Adrenal gland (tissue), 12 donors: ENCODE results near the gene PABPN1. TPM values are rescaled to one million over a fixed set of nuclear protein-coding genes. Genes with fewer than 3 reads are reported as not detected.
A peak's percentile ranks its signal among the peaks of the same experiment; 100 is the strongest.

ENCODE experiments used
- DNase-seq, 7 donors: peaks; one replicate each; pipeline ENCODE4 v3.0.0-alpha.2; 2019 to 2020
- H3K27ac ChIP-seq, 5 donors: fragments of 200-600 bp; sonication (generic) in 4 of 5; 1 replicate in 3 of 5; 2 replicates in 2 of 5; pipeline versions ENCODE4 v1.5.1 to v1.8.0; 2016 to 2020; ENCODE audit warnings: mild to moderate bottlenecking in 1 of 5
- H3K27me3 ChIP-seq: fragments of 200-600 bp; 2 replicates; pipeline ENCODE4 v1.8.0; 2021
- H3K36me3 ChIP-seq, 2 donors: fragments of 200-600 bp; replicated peaks in 1 of 2; 1 replicate in 1 of 2; 2 replicates in 1 of 2; pipeline versions ENCODE4 v1.5.1 to v1.8.0; 2018 to 2022
- H3K4me1 ChIP-seq, 2 donors: fragments of 200-600 bp; replicated peaks in 1 of 2; 1 replicate in 1 of 2; 2 replicates in 1 of 2; pipeline versions ENCODE4 v1.5.1 to v1.8.0; 2018 to 2021
- H3K4me3 ChIP-seq, 4 donors: fragments of 200-600 bp; sonication (generic) in 3 of 4; one replicate each; pipeline ENCODE4 v1.5.1; 2016 to 2018
- H3K9me3 ChIP-seq, 3 donors: fragments of 200-600 bp; sonication (generic) in 1 of 3; replicated peaks in 1 of 3; 1 replicate in 2 of 3; 2 replicates in 1 of 3; pipeline versions ENCODE4 v1.5.1 to v1.8.0; 2016 to 2021
- CTCF ChIP-seq, 6 experiments: fragments of 450-650 bp in 4 of 6; fragments of 200-600 bp in 2 of 6; sonication (generic) in 1 of 6; IDR thresholded peaks; 1 replicate in 5 of 6; 2 replicates in 1 of 6; pipeline versions ENCODE4 v1.5.1 to v1.8.0; 2016 to 2021; ENCODE audit warnings: antibody characterized with exemption in 6 of 6, mild to moderate bottlenecking in 2 of 6, moderate library complexity in 1 of 6
- POLR2A ChIP-seq, 2 donors: fragments of 450-650 bp; IDR thresholded peaks; one replicate each; pipeline ENCODE4 v1.6.1; 2017; ENCODE audit warnings: antibody characterized with exemption in 2 of 2, mild to moderate bottlenecking in 2 of 2, moderate library complexity in 1 of 2
- WGBS, 4 donors: extraction: QIAGEN DNeasy Blood & Tissue Kit in 2 of 4; methylation state at CpG; one replicate each; pipeline versions ENCODE4 v1.1.5 to v1.1.7; 2013 to 2017; 5-methylcytosine and 5-hydroxymethylcytosine counted together
- intact Hi-C, 2 donors: fragments of 100-400 bp; cut with DNase I; formaldehyde crosslinking; loops; one replicate each; pipeline versions ENCODE4 v1.14.1 to v1.15.0; 2022 to 2023
- polyA plus RNA-seq, 3 donors: library from polyadenylated mRNA; stranded (reverse); fragments of 200-250 nt in 2 of 3; fragments of 350-450 nt in 1 of 3; fragmentation: Illumina TruSeq in 1 of 3; extraction: RNeasy Lipid Tissue Mini Kit (QIAGEN cat#74804) in 1 of 3; gene quantifications; one replicate each; pipeline ENCODE4 v1.2.3, GENCODE V29; 2013 to 2014
- total RNA-seq, 9 donors: library from RNA; depleted of rRNA in 4 of 9; stranded (reverse); fragments of >200 nt in 4 of 9; fragments of 120-200 nt in 1 of 9; fragmentation: NEBNext Ultra II Directional in 1 of 9; extraction: Animal tissue kit (Norgen Biotek cat#: 25700) in 1 of 9; gene quantifications; one replicate each; pipeline versions ENCODE4 v1.1.0 to v1.2.4, GENCODE V29; 2013 to 2023
- donor health status: healthy with polysubstance abuse.
- donor health status: Bipolar disorder and iron deficiency.
- donor health status: DM: yes; HTN: yes; CAD: no.
- donor health status: DM: no; HTN: no; CAD: no.
- donor health status: DM: no; HTN: no; CAD: no.
- donor health status: DM: yes; HTN: yes; CAD: no.

PABPN1 gene
- total and polyA plus RNA-seq, 12 donors, result 18.3 to 632 (median 99.3) TPM

DNA sequence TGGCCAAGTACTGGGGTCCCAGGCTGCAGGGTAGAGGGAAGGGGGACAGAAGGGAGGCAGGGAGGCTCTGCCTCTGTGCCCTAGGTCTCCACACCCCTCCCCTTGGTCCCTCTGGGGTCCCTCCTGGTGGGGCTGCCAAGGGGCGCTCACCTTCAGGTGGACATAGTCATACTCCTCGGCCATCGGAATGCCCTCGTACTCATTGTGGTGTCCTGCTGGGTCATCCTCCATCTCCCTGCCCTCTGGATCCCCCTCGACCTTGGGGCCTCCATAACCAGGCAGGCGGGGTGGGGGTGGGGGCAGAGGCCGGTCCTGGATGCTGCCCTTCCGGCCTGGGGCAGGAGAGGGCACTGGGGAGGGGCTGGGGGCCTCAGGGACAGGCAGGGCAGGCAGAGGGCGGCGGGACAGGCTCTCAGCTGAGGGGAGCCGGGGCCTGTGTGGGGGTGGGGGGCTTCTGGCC lies 37.9 kb downstream of the PABPN1 start:
- Histone ChIP-seq H3K36me3 (no peaks in the 10 kb centered on the region), H3K4me1 (no peaks in the 10 kb centered on the region), H3K27me3 (peaks cover 4% of the 10 kb centered on the region), H3K27ac (peak overlapping the region in 1 of 5 donors; percentile 49), H3K9me3 (no peaks in the 10 kb centered on the region), H3K4me3 (no peak overlapping the region)
- intact Hi-C loops, result no loop called here
- no peak for DNase-seq
- no peak for TF ChIP-seq CTCF (IDR thresholded peaks at IDR 0.05)
- TF ChIP-seq POLR2A (IDR thresholded peaks at IDR 0.05), result no peak
- WGBS, 4 donors, result 70 to 76% (median 72%) methylated on average over 6 to 11 of the region's 11 CpGs; no CpG with 5 or more reads in 1 of the 4 donors

- intact Hi-C loops, result no loop called here
- no peaks in the 10 kb centered on the region for H3K4me1 ChIP-seq
- WGBS, 4 donors, result 79 to 85% (median 81%) methylated on average over 12 to 22 of the region's 22 CpGs
- H3K27ac ChIP-seq, result no peak overlapping the region
- TF ChIP-seq CTCF (IDR thresholded peaks at IDR 0.05), result no peak
- no peak for TF ChIP-seq POLR2A (IDR thresholded peaks at IDR 0.05)
- no peak for DNase-seq
- no peak overlapping the region for H3K4me3 ChIP-seq
- H3K27me3 ChIP-seq, result peaks cover 3% of the 10 kb centered on the region
- H3K9me3 ChIP-seq, result no peaks in the 10 kb centered on the region
- no peaks in the 10 kb centered on the region for H3K36me3 ChIP-seq
Measured at GRCh38 chr14:23359722-23360447, 38.6 kb downstream of the PABPN1 start.

GRCh38 chr14:23360496-23360895 lies 39.2 kb downstream of the PABPN1 start:
- no peak overlapping the region for H3K27ac ChIP-seq
- H3K9me3 ChIP-seq, result no peaks in the 10 kb centered on the region
- TF ChIP-seq POLR2A (IDR thresholded peaks at IDR 0.05), result no peak
- TF ChIP-seq CTCF (IDR thresholded peaks at IDR 0.05), result no peak
- 77 to 87% (median 80%) methylated on average over 3 to 11 of the region's 11 CpGs for WGBS, 4 donors
- peaks cover 7% of the 10 kb centered on the region for H3K27me3 ChIP-seq
- DNase-seq, result no peak
- no peak overlapping the region for H3K4me3 ChIP-seq
- H3K4me1 ChIP-seq, result no peaks in the 10 kb centered on the region
- intact Hi-C loops, result no loop called here
- no peaks in the 10 kb centered on the region for H3K36me3 ChIP-seq

DNA sequence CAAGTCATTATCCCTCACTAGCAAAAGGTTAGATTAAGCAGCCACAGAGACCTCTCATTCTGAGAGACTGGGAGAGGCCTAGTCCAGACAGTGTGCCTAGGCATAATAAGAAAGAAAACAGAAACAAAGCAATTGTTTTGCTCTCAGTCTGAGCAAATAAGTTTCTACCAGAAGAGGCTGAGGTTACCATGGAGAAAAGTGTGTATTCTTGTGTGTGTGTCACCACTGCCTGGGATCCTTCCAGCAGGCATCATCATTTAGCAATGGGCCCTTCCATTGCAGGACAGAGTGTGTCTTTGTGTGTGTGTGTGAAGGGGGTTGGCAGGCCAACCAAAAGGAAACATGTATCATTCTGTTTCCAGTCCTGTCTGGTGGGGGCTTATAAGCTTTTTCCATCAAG lies 40.1 kb downstream of the PABPN1 start:
- H3K36me3 ChIP-seq, result no peaks in the 10 kb centered on the region
- DNase-seq, result no peak
- peaks cover 12% of the 10 kb centered on the region for H3K27me3 ChIP-seq
- no peaks in the 10 kb centered on the region for H3K4me1 ChIP-seq
- TF ChIP-seq POLR2A (IDR thresholded peaks at IDR 0.05) (no peak), CTCF (IDR thresholded peaks at IDR 0.05) (no peak)
- H3K4me3 ChIP-seq, result no peak overlapping the region
- peak overlapping the region in 1 of 5 donors; percentile 34 for H3K27ac ChIP-seq
- intact Hi-C loops, result no loop called here
- H3K9me3 ChIP-seq, result no peaks in the 10 kb centered on the region
